GM19467 (cell line): Measurements from ENCODE around the gene SH3BP4.
"Not testable (repeated sequence)": the region's sequence is repeated elsewhere in the genome, so short reads cannot be mapped to it uniquely, and the experiment has no call there.

Experiments
- ATAC-seq: cut with Tn5 transposase; IDR thresholded peaks from one replicate; pipeline ENCODE4 v1.9.1; 2021; ENCODE audit warnings: mild to moderate bottlenecking, moderate library complexity; ENCODE audit not compliant: unreplicated experiment

Gene SH3BP4

GRCh38 chr2:235052514-235053354 lies 100.9 kb downstream of the SH3BP4 start:
- no peak for ATAC-seq

GRCh38 chr2:235053651-235054050 lies 101.8 kb downstream of the SH3BP4 start:
- ATAC-seq = no peak

DNA sequence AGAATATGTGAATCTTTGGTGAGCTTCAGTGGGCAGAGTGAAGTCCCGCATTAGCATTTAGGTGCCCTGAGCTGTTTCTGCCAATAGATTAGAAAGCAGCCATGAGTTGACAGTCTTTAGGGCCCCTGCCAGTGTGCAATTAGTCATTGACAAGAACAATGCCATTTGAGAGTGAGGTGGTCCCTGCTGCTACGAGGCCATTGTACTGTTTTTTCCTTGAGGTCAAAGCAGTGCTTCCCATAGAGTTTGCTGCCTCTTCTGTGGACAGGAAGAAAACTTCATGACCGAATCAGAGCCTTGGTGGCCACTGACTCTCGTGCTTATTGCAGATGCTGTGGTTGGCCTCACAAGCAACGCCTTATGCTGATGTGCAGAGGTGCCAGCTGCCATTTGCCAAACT lies 102.7 kb downstream of the SH3BP4 start:
- no peak for ATAC-seq

DNA sequence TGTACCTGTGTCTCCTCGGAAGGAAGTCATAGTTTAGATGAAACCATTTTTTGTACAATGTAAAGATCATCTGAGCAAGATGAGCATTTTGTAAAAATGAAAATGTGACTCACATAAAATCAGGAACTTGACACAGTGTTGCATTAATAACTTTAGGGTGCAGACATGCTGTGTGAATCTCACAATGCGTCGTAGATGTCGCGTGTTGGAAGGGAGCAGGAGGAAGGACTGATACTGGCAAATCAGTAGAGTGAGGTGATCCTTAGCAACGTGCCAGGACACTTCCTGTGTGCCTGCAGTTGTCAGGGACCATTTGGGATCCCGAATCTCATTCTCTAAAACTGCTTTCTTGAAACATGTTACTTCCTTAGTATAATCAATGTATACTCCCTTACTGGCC lies 103.1 kb downstream of the SH3BP4 start:
- ATAC-seq = no peak

DNA sequence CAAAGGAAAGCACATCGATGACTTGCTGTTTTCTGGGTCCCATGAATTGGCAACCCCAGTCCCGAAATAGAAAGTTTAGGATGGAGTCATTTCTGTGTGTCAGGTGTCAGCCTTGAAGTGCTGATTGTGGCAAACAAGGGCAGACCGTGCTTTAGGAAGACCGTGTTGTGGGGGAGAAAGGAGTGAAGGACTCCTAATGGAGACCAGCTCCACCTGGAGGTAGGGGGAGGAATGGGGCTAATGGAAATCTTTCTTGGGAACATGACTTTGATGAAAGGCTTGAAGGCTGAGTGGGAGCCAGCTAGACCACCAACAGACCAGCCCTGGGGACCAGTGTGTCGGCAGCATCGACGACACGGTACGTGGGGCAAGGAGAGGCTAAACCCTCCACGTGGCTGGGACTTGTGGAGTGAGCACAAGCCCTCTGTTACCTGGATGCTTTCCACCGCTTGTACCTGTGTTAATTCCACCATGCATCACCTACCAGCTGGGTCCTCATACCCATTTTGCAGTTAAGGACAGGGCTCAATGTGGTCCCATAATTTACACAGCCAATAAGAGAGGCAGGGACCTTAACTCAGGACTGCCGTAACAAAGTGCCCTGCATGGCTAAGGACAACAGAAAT lies 104.2 kb downstream of the SH3BP4 start:
- ATAC-seq = no peak

DNA sequence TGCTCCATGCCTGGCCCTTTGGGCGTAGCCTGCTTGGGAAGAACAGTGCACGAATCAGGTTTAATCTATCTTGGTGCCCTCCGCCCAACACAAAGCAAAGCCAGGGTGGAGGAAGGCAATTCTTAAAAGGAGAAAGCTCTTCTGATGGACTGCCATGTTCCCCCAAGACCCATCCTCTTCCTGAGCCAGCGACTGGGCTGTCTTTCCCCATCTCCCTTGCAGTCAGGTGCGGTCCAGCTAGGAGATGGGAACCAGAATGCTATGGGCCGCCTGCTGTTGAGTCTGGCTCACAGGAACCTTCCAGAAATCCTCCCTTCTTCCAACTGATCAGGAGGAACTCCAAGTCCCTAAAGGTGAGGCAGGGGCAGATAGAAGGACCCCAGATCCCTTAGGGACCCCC lies 105.0 kb downstream of the SH3BP4 start:
- no peak for ATAC-seq

DNA sequence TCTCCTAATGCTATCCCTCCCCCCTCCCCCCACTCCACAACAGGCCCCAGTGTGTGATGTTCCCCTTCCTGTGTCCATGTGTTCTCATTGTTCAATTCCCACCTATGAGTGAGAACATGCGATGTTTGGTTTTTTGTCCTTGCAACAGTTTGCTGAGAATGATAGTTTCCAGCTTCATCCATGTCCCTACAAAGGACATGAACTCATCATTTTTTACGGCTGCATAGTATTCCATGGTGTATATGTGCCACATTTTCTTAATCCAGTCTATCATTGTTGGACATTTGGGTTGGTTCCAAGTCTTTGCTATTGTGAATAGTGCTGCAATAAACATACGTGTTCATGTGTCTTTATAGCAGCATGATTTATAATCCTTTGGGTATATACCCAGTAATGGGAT lies 105.8 kb downstream of the SH3BP4 start:
- not testable (repeated sequence) for ATAC-seq

GRCh38 chr2:235059161-235059560 lies 107.3 kb downstream of the SH3BP4 start:
- no peak for ATAC-seq

GRCh38 chr2:235061656-235062055 lies 109.8 kb downstream of the SH3BP4 start:
- no peak for ATAC-seq

DNA sequence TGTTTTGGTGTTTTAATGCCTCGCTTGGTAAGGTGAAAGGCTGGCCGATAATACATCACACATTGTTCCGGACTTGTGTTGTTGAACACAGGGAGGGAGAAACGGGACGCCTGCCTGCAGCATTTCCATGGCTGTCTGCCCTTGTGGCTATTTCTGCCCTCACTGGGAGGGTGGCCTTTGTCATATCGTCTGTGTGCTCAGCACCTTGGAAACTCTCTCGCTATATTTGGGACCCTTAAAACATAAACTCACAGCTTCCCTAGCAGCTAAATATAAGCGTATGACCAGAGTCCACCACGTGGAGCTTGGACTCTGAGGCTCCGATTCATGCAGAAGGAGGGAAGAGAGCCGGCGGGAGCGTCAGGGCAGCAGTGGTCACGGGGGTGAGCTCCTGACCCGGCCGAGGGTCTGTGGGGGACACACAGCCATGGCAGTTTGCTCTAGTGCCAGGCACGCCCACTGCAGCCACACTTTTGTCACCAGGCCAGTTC lies 111.7 kb downstream of the SH3BP4 start:
- ATAC-seq = no peak

DNA sequence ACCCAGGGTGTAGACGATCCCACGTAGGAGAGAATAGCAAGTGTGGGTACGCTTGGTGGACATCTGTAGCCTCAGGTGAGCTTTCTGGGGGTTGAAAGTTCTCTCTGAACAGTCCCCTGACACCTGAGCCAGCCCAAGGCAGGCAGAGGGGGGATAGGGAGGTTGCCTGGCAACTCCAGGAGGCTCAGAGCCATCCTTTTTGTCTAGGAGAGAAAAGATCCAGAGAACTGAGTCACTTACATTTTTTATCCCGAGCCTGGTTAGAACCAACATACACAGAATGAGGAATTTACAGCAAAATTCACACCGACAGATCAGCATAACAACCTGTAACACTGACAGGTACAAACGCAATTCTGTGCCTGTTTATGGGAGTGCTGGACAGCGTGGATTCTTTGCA lies 113.2 kb downstream of the SH3BP4 start:
- ATAC-seq = no peak

DNA sequence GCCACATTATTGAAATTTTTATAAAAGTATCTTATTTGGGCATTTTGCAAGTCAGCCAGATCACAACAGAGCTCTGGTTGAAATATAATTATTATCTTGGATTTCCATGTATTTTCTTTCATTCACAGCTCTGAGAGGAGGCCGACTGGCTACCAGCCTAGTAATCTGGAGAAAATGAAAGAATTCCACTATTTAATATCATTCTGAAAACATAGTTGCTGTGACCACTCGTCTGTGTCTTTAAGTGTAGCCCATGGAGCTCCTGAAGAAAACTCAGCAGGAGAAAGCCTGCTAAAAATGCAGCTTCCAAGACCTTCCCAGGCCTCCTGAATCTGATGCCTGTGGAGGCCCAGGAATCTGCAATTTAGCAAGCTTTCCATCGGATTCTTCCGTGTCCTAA lies 114.7 kb downstream of the SH3BP4 start:
- ATAC-seq = no peak

DNA sequence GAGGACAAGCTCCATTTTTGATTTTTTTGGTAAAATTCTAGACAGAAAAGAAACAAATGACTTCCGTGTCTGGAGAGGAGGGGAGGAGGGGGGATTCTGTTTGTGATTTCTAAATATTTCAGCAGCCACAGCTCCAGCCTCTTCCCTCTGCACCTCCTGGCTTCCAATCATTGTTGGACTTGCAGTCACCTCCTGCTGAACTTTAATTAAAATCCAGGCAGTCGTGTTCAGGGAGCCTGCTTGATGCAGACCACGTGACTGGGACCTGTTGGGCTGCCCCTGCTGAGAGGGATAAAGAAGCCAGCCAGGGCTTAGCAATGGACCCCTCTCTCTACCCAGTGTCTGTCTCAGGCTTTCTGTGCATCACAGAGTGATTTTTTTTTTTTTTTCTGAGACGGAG lies 115.1 kb downstream of the SH3BP4 start:
- no peak for ATAC-seq

- ATAC-seq = no peak
Measured at GRCh38 chr2:235068701-235069100, 116.9 kb downstream of the SH3BP4 start.

DNA sequence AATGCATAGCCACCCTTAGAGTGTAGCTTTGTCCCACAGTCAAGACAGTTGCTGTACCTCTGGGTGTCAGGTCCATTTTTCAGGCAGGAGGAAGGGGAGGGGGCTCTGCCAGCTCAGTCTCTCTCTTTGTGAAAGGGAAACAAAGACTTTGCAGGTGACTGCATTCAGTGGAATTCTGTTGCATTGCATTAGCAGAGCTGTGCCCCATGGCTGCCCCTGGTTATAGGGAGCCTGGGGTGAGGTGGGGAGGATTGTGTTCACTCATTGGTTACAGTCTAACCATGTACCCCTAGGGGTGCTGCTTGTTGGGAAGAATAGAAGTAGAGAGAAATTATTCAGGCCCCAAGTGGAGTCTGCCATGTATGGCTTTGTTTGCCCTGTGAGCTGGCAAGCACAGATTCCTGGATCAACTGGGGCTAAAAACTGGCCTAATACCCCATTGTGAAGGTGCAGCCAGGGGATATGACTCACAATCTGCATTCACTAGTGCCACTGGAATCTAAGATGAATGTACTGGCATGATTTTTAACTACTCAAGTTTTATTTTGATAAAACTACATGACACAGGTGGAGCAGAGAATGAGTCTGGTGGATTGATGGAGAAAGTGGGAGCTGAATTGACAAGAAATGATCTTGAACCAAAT lies 118.4 kb downstream of the SH3BP4 start:
- ATAC-seq = no peak

- ATAC-seq = no peak
Measured at GRCh38 chr2:235073868-235074413, 122.1 kb downstream of the SH3BP4 start.

- ATAC-seq = no peak
Measured at GRCh38 chr2:235077046-235077445, 125.2 kb downstream of the SH3BP4 start.

DNA sequence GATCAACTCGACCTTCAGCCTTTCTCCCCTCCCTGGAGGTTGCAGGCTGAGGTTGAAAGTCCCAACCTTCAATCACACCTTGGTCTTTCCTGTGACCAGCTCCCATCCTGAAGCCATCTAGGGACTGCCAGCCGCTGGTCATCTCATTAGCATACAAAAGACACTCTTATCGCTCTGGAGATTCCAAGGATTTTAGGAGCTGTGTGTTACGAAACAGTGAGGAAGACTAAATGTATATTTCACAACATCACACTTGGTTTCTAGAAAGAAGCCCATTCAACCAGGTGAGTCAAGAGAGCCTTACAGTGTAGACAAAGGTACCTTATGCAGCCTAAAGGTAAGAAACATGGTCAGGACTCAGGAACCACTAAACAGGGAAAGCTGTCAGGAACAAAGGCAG lies 126.4 kb downstream of the SH3BP4 start:
- no peak for ATAC-seq

DNA sequence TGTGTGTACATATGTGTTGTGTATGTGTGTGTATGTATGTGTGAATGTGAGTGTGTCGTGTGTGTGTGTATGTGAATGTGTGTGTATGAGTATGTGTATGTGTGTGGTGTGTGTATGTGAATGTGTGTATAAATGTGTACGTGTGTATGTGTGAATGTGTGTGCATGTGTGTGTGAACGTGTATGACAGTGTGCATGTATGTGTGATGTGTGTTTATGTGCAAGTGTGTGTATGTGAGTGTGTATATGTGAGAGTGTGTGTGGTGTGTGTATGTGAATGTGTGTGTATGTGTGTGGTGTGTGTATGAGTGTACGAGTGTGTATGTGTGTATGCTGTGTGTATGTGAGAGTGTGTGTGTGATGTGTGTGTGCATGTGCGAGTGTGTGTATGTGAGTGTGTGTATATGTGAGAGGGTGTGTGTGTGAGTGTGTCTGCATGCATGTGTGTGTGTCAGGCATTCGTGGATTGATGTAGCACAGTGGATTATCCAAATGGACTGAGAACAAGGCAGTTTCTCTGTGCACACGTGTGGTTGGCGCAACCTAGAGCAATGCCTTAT lies 127.2 kb downstream of the SH3BP4 start:
- ATAC-seq = no peak

- ATAC-seq = no peak
Measured at GRCh38 chr2:235080101-235080500, 128.3 kb downstream of the SH3BP4 start.
